ENCODE measurements around the gene LRP1B. TPM values are rescaled to one million over a fixed set of nuclear protein-coding genes. Genes with fewer than 3 reads are reported as not detected.

LRP1B gene
- total and polyA plus RNA-seq, 2 of the 8 experiments (the other 6 are each of a cell fraction or from before 2014, with no cell fraction given), result 0.03 TPM; not detected in 1

GRCh38 chr2:141694180-141694579, 436.6 kb downstream of the LRP1B start (continued):
- no peak for TF ChIP-seq TCF12 (IDR thresholded peaks at IDR 0.05; ENCODE audit: low read depth, low read length)
- no peak for TF ChIP-seq EP300 (IDR thresholded peaks at IDR 0.05; ENCODE audit: borderline replicate concordance in 1 of 2, low read depth in 2 of 2, low read length in 2 of 2)
- TF ChIP-seq KDM4A (IDR thresholded peaks at IDR 0.05; ENCODE audit: low read depth, low read length, severe bottlenecking), result no peak
- no peak for TF ChIP-seq CBX5 (IDR thresholded peaks at IDR 0.05; ENCODE audit: low read depth, low read length)
- TF ChIP-seq BCL11A (IDR thresholded peaks at IDR 0.05; ENCODE audit: low read depth in 2 of 2, low read length in 2 of 2), result no peak
- no peak for TF ChIP-seq YY1 (IDR thresholded peaks at IDR 0.05; ENCODE audit: low read depth, low read length)
- no peak for TF ChIP-seq CREB1 (IDR thresholded peaks at IDR 0.05)
- no peak for TF ChIP-seq BRCA1 (IDR thresholded peaks at IDR 0.05; ENCODE audit: low read depth, low read length)
- no peak for TF ChIP-seq RAD21 (IDR thresholded peaks at IDR 0.05 in 1 of 2, conservative IDR thresholded peaks at IDR 0.05 in 1 of 2; ENCODE audit: low read depth in 2 of 2, low read length in 2 of 2)
- no peak for TF ChIP-seq ATF3 (IDR thresholded peaks at IDR 0.05; ENCODE audit: insufficient read depth, low read depth, low read length)

Measured in H1 (cell line).